GM21723 (cell line): Measurements from ENCODE around the gene CYP46A1.

Source experiments
- ATAC-seq: cut with Tn5 transposase; IDR thresholded peaks from one replicate; pipeline ENCODE4 v1.9.1; 2021; ENCODE audit warnings: mild to moderate bottlenecking, moderate library complexity; ENCODE audit not compliant: unreplicated experiment

The CYP46A1 gene

GRCh38 chr14:99686557-99687283, 2.6 kb downstream of the CYP46A1 start:
- ATAC-seq: no peak

DNA sequence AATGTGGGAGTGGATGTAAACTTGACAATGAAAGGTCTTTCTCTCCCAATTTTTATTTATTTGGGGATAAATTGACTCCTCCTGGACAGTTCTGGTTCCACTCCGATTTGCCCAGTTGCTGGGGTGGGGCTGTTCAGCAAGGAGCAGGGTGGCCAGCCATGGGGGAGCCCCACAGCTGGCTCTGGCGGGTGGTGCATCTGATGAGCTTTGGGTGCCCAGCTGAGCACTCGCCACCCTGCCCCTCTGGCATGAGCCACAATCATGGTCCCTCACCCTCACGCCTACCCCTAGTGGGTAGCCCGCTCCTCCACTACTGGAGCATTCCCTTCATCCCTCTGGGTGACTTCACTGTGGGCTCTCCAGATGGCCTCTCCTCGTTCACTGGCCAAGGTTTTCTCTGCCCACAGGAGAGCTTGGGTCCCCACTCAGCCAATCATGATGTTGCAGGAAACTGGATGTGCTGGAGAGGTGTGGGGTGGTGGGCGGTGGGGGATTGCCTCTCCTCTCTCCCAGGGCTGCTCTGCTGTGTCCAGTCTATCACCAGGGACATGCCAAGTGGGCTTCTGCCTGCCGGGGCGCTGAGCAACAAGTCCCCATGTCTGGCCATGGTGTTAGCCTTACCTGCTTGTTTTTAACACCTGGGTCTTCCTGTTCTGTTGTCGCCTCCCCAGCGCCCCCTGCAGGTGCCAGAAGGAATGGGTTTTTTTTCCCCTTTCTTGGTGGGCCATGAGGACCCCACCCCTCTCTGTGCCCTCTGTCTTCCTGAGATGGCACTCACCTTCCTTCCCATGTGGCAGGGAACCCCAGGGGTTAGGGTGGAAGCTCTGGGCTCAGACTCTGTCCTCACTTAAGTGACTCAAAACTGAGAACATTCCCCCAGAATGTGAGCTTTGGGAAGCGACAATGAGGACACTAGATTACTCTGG, 3.4 kb downstream of the CYP46A1 start:
- no peak for ATAC-seq

DNA sequence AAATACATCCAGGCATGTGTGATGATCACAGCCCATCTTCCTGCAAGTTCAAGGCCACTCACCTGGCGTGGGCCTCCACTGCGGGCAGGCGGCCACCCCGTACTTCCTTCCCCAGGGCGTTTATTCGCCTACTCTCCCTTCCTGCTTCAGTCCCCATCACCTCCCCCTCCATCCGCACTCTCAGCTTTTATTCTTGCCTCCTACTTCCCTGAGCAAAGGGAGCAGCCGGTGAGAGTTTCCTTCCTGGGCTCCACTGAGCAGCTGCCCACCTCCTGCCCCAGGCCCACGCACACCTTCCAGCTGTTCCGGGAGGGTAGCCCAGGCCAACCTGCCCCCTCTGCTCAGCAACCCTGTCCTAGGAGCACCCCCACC, 4.1 kb downstream of the CYP46A1 start:
- no peak for ATAC-seq

- no peak for ATAC-seq
Observed at GRCh38 chr14:99688629-99689028, 4.5 kb downstream of the CYP46A1 start.

GRCh38 chr14:99689266-99690236, 5.5 kb downstream of the CYP46A1 start:
- no peak for ATAC-seq

GRCh38 chr14:99690636-99691035, 6.5 kb downstream of the CYP46A1 start:
- ATAC-seq: no peak

GRCh38 chr14:99691111-99691885, 7.2 kb downstream of the CYP46A1 start:
- no peak for ATAC-seq

GRCh38 chr14:99693918-99694317, 9.8 kb downstream of the CYP46A1 start:
- ATAC-seq: no peak

GRCh38 chr14:99696929-99697328, 12.8 kb downstream of the CYP46A1 start:
- no peak for ATAC-seq

- ATAC-seq: no peak
Observed at GRCh38 chr14:99698236-99698635, 14.1 kb downstream of the CYP46A1 start.

DNA sequence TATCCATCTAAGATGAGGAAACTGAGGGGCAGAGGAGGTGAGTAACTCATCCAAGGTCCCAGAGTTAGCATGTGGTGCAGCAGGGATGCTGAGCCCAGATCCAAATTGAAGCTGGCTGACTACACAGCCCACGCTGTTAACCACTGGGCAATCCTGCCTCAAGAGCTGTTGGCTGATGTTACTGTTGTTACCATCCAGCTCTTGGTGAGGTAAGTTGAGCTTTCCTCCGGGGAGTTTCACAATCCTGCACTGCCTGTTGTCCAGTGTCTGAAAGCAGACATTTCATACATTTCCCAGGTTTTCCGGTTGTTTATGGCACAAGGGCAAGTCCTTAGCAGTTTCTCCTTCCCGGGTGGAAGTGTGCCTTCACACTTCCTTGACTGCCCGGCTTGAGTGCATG, 14.5 kb downstream of the CYP46A1 start:
- ATAC-seq: no peak

DNA sequence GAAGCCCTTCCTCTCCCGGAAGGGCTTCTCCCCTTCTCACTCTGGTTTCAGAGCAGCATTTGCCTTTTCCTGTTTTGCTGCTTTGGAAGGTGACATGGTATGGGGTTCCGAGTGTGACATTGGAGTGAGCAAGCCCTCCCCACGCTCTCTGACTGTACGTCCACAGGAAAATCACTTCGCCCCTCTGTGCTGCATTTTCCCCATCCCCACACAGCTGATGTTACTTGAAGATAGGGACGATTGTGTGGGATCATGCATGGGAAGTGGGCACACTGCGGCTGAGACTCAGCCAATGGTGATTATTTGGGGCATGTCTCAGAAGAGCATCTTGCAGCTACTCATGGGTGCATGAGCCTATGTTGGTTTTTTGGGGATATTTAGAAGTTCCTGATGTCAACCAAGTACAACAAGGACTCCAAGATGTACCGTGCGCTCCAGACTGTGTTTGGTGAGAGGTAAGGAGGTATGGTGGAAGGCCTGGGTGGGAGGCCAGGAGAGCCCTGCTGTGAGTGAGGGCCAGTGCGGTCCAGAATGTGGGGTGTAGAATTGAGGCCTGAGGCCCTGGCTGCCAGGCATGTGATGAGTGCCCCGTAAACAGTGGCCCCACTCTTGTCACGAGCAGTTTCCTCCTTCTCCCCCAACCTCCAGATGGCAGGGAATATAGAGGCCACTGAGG, 15.1 kb downstream of the CYP46A1 start:
- no peak for ATAC-seq

DNA sequence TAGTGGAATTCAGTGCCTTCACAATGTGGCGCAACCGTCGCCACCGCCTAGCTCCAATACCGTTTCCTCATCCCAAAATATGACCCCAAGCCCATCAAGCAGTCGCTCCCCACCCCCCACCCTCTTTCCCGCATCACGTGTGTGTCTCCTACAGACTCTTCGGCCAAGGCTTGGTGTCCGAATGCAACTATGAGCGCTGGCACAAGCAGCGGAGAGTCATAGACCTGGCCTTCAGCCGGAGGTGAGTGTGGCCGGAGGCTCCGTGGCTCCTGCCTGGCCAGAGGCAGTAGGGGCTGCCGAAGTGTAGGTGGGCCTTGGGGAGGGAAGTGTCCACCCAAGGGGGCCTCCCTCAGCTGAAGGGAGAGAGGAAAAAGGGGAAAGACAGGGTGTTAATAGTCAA, 15.8 kb downstream of the CYP46A1 start:
- no peak for ATAC-seq

DNA sequence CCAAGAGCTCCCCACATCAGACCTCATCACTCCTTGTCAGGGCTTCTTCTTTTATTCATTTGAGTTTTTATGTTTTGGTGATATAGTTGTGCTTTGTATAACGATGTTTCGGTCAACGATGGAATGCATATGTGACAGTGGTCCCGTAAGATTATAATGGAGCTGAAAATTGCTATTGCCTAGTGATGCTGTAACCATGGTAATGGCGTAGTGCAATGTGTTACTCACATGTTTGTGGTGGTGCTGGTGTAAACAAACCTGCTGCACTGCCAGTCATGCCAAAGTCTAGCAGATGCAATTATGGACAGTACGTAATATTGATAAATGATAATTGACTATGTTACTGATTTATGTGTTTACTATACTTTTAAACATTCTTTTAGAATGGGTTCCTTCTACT, 16.3 kb downstream of the CYP46A1 start:
- no peak for ATAC-seq

DNA sequence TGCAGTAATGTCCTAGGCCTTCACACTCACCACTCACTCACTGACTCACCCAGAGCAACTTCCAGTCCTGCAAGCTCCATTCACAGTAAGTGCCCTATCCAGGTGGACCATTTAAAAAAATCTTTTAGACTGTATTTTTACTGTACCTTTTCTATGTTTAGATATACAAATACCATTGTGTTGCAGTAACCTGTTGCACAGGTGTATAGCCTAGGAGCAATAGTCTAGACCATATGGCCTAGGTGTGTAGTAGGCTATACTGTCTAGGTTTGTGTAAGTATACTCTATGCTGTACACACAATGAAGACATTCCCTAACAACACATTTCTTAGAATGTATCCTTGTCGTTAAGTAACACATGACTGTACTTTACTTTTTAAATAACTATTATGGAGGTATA, 17.2 kb downstream of the CYP46A1 start:
- no peak for ATAC-seq

DNA sequence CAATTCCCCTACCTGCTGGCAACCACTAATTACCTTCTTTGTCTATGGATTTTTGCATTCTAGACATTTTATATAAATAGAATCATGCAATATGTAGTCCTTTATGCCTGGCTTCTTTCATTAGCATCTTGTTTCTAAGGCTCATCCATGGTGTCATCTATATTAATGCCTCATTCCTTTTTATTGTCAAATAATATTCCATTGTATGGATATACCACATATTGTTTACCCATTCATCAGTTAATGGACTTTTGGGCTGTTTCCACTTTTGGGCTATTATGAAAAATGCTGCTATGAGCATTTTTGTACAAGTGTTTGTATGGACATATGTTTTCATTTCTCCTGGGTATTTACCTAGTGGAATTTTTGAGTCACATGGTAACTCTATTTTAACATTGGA, 18.0 kb downstream of the CYP46A1 start:
- ATAC-seq: no peak

- ATAC-seq: no peak
Observed at GRCh38 chr14:99703381-99703780, 19.3 kb downstream of the CYP46A1 start.

DNA sequence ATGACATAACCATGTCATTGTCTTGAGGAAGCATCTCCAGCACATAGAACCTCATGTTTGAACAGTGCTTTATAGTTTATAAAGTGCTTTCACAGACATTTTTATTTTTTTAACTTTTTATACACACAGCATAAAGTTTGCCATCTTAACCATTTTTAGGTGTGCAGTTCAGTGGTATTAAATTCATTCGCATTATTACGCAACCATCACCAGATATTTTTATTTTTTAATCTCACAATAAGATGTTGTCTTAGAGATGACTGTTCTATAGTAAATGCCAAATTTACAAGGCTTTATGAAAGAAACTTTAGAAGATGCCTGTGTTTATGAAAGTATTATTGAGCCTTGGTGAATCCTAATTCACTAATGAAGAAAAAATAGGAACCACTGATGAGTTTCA, 19.9 kb downstream of the CYP46A1 start:
- no peak for ATAC-seq

DNA sequence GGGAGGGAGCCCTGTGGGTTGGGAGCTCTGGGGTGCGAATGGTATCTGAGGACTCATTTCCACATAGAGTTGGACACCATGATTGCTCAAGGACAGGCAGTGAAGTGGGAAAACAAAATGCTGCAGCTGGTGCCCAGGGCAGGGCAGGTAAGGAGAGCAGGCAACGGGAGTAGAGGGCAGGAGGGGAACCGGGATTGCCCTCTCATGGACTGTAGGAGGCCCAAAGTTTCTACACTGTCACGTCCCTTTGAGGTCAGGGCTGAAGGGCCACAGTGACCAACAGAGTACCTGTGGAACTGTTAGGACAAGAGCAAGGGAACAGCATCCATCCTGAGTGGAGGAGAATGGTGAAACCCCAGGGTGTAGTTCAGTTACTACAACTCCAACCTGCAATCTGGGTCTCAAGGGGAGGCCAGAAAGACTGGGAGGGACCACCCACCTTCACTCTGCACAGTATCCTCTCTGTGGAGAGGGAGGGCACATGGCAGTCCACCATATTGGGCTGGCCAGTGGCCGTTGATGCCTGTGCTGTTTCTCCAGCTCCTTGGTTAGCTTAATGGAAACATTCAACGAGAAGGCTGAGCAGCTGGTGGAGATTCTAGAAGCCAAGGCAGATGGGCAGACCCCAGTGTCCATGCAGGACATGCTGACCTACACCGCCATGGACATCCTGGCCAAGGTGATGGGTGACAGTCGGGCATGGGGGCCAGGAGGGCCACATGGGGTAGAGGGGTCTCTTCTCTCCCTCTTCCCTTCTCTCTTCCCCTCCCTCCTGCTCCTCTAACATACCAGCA, 22.2 kb downstream of the CYP46A1 start:
- no peak for ATAC-seq
